ENCODE data around the gene BRD3.

BRD3 gene

GRCh38 chr9:134066526-134066912 is 1.3 kb downstream of the BRD3 start:
- DNase-seq = no peak

GRCh38 chr9:134065612-134066419 is 2.0 kb downstream of the BRD3 start:
- no peak for DNase-seq

- DNase-seq = no peak
These were observed 3.1 kb downstream of the BRD3 start for GRCh38 chr9:134064711-134065110.

GRCh38 chr9:134063571-134064450 is 4.0 kb downstream of the BRD3 start:
- no peak for DNase-seq

GRCh38 chr9:134063088-134063570 is 4.7 kb downstream of the BRD3 start:
- no peak for DNase-seq

GRCh38 chr9:134062461-134063087 is 5.3 kb downstream of the BRD3 start:
- no peak for DNase-seq

GRCh38 chr9:134061688-134062371 is 6.0 kb downstream of the BRD3 start:
- DNase-seq = no peak

- DNase-seq = no peak
These were observed 6.7 kb downstream of the BRD3 start for GRCh38 chr9:134061019-134061687.

- no peak for DNase-seq
These were observed 7.3 kb downstream of the BRD3 start for GRCh38 chr9:134060546-134060945.

- DNase-seq = no peak
These were observed 8.0 kb downstream of the BRD3 start for GRCh38 chr9:134059661-134060395.

GRCh38 chr9:134059188-134059641 is 8.6 kb downstream of the BRD3 start:
- DNase-seq = no peak

GRCh38 chr9:134058716-134059115 is 9.1 kb downstream of the BRD3 start:
- no peak for DNase-seq

- DNase-seq = no peak
These were observed 9.8 kb downstream of the BRD3 start for GRCh38 chr9:134057751-134058701.

- no peak for DNase-seq
These were observed 10.5 kb downstream of the BRD3 start for GRCh38 chr9:134057307-134057657.

- no peak for DNase-seq
These were observed 11.1 kb downstream of the BRD3 start for GRCh38 chr9:134056483-134057306.

- DNase-seq = no peak
These were observed 11.8 kb downstream of the BRD3 start for GRCh38 chr9:134055981-134056461.

GRCh38 chr9:134054891-134055811 is 12.7 kb downstream of the BRD3 start:
- DNase-seq = no peak

Measured in NCI-H446 treated with DMSO at 0.1 percent for 48 hours (cell line).